ENCODE data around the gene RFNG.

- TF ChIP-seq, protein P1, sequence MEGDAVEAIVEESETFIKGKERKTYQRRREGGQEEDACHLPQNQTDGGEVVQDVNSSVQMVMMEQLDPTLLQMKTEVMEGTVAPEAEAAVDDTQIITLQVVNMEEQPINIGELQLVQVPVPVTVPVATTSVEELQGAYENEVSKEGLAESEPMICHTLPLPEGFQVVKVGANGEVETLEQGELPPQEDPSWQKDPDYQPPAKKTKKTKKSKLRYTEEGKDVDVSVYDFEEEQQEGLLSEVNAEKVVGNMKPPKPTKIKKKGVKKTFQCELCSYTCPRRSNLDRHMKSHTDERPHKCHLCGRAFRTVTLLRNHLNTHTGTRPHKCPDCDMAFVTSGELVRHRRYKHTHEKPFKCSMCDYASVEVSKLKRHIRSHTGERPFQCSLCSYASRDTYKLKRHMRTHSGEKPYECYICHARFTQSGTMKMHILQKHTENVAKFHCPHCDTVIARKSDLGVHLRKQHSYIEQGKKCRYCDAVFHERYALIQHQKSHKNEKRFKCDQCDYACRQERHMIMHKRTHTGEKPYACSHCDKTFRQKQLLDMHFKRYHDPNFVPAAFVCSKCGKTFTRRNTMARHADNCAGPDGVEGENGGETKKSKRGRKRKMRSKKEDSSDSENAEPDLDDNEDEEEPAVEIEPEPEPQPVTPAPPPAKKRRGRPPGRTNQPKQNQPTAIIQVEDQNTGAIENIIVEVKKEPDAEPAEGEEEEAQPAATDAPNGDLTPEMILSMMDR (IDR thresholded peaks at IDR 0.05) = no peak
- no peak for TF ChIP-seq ZFX (IDR thresholded peaks at IDR 0.05; ENCODE audit: borderline replicate concordance)
Measured at GRCh38 chr17:82073446-82073845, 21.8 kb upstream of the RFNG start.
